ENCODE results near the gene JAM2.
"Not testable (repeated sequence)": the region's sequence is repeated elsewhere in the genome, so short reads cannot be mapped to it uniquely, and the experiment has no call there.

JAM2 gene, protein sequence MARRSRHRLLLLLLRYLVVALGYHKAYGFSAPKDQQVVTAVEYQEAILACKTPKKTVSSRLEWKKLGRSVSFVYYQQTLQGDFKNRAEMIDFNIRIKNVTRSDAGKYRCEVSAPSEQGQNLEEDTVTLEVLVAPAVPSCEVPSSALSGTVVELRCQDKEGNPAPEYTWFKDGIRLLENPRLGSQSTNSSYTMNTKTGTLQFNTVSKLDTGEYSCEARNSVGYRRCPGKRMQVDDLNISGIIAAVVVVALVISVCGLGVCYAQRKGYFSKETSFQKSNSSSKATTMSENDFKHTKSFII

DNA sequence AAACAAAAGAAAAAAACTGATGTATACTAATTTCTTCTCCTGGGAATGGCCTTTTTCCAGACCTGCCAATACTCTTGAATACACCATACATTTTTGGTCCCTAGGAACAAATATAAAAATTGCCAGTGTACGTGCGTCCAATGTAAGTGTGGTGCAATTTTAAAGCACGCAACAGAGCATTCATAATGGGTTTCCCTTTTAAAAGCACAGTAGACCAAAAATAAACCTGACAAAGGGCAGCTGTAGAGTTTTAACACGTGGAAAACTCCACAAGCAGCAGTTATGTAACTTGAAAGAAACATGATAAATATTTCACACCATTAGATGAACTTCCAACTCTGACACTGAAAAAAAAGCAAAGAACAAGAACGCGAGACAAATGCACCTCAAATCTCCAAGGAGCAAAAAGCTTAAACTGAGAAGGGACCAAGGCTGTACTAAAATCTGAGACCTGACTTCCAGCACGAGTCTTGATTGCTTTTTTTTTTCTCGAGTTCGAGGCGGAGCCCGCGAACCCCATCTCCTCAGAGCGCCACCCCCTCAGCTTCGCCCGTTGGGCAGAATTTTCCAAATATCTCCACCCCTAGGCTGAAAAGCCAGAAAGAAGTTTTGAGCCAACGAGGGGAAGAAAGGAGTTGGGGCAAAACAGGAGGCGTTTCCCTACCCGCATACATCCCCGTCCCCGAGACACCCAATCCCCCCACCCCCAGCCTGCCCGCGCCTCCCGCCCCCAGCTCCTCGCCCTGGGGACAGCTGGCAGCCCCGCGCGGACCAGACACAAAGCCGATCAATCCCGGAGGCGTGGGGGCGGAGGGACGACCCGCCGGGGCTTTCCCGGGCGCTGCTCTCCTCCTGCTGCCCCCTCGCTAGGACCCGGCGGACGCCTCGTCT, at the start of gene JAM2:
JAM2 (plus strand) TSS at position 599 of the 891 bp plus-strand sequence. CDS start 564 bp downstream, outside the sequence.
- DNase-seq: peak; percentile 61

DNA sequence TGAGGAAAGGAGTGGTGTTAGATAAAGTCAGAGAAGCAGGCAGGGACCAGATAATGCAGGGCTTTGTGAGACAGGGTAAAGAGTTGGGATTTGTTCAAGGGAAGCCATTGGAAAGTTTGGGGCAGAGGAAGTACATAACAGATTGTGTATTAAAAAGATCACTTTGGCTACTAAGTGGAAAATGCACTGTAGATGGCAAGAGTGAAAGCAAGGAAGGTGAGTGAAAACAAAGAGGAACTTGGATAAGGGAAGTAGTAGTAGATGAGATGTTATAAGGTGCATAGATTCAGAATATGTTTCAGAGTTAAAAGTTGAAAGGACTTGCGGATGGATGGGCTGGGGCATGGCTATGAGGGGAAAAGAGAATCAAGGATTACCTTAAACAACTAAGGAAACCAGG, 49.2 kb upstream of the JAM2 start:
- no peak for DNase-seq

DNA sequence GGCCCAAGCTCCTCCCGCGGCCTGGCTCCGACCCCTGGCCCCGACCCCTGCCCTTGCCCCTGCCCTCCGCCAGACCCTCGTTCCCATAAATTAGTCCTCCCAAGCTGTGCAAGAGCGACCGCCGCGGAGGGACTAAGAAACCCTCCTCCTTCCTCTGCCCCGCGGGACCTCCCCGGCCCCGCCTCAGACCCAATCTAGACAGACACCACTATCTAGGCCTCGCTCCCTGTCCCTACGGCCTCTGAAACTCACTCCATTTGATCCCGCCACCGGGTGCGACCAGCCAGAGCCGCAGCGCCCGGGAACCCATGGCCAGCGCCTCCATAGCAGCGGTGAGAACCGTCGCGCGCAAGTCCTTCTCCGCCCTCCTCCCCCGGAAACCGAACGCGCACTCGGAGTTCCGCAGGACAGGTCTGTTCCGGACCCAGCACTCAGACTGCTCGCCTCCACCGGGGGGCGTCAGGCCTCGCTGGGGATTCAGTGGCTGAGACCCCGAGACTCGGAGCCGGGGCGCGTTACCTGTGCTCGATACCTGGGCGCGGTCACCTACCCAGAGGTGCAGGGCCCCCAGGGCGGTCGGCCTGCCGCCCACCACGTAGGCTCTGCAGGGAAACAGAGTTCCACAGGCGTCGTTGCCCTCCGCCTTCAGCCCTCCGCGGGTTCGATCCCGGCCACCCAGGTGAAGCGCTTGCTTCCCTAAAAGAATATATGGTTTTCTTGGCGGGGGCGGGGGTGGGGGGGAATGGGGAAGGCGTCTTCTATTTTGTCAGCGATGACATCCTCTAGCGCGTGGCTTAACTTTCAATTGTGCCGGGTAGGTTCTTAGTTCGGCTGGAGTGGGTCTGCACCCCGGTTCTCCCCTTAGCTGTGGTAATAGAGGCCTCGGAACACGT, 31.7 kb upstream of the JAM2 start, which contains the start of gene MRPL39:
MRPL39 (minus strand) TSS at position 331 of the 893 bp plus-strand sequence; CDS start at position 325, 6 bp downstream.
- peak; percentile 93 for DNase-seq

DNA sequence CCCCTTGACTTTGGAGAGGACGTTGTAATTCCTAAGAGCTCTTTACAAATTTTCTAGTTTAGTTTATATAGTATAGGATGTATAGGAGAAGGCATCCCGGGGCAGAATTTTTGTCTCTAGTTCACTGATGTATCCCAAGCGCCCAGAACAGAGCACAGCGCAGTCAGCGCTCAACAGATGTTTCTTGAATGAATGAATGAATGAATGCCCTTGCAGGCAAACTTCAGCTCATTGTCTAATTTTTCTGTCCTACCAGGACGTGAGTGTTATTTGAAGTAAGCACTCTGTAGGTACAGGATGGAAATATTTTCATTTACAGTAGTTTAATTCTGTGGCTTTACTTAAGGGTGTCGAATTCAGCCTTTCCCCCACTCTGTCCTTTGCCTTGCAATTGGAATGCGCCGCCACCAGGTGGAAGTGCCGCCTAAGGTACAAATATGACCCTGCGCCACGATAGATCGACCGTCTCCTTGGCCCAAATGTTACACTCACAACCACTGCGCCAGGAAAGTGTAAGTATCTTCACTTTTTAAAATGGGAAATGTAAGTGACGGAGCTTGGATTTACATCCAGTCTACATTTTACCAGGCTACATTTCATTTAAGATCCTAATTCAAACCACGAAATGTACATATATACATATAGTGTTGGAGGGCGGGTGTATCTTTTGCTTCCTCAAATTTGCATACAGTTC, 30.9 kb upstream of the JAM2 start:
- DNase-seq: peak; percentile 83

DNA sequence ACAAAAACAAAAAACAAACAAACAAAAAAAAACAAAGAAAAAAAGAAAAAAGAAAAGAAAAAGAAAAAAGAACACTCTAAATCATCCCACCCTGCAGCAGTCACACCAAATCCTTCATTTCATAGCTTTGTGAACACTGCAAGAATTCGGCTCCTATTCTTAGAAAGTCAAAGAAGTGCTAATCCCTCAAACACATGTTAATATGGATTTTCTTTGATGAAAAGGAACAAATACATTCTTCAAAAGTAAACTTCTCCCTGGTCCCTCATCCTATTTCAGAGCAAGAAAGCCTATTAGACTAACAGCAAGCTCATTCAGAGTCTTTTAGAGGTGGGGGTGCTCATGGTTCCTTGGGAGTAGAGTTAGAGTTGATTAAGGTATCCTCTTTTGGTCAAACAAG, 24.6 kb upstream of the JAM2 start:
- no peak for DNase-seq

DNA sequence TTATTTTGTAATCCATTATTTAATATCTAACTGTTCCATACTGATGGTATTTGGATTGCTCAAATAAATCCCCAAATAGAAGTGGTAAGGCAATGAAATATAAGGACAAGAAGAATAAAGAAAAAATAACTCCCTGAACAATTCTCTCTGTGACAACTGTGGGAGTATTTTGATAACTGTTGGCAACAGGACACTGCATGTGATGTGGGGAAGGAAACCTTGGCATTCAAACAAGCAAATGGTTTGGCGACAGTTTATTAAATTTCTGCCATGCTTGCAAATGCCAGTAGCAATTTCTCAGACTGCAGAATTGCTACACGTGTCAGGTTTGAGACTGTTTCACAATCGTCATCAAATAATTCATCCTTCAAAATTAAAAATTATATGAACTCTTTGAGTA, 23.2 kb upstream of the JAM2 start:
- no peak for DNase-seq

DNA sequence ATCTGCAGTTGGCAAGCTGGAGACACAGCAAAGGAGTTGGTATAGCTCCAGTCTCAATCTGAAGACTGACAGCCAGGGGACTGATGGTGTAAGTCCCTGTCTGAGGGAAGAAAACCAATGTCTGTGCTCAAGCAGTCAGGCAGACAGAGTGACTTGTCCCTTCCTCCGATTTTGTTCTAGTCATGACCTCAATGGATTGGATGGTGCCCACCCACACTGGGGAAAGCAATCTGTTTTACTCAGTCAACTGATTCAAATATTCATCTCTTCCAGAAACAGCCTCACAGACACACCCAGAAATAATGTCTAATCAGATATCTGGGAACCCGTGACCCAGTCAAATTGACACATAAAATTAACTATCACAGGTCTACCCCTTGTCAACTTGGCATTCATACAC, 19.9 kb upstream of the JAM2 start:
- no peak for DNase-seq

DNA sequence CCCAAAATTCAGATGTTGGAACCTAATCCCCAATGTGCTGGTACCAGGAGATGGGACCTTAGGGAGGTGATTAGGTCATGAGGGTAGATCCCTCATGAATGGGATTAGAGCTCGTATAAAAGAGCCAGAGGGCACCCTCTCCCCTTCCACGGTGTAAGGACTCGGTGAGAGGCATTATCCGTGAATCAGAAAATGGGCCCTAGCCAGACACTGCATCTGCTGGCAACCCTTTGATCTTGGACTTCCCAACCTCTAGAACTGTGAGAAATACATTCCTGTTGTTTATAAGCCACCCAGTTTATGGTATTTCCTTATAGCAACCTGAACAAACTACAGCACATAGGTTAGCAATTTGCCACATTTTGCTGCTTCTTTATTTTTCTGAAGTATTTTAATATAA, 14.5 kb upstream of the JAM2 start:
- no peak for DNase-seq

DNA sequence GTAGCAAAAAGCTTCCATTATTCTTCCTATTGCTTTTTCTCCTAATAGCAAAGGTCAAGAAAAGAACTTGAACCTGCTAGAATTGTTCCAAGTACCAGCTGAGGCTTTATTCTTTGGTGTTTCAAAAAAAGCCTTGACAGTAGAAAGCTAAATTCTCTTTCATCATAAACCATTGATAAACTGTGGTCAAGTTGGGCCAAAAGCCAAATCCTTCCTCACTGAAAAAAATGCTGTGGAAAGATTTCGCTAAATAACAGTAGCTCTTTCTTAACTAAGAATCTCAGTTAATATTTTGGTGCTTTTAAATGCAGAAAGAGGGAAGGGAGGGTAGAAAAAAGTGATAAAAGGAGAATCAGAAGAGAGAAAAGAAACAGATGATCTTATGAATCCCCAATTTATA, 14.0 kb upstream of the JAM2 start:
- no peak for DNase-seq

DNA sequence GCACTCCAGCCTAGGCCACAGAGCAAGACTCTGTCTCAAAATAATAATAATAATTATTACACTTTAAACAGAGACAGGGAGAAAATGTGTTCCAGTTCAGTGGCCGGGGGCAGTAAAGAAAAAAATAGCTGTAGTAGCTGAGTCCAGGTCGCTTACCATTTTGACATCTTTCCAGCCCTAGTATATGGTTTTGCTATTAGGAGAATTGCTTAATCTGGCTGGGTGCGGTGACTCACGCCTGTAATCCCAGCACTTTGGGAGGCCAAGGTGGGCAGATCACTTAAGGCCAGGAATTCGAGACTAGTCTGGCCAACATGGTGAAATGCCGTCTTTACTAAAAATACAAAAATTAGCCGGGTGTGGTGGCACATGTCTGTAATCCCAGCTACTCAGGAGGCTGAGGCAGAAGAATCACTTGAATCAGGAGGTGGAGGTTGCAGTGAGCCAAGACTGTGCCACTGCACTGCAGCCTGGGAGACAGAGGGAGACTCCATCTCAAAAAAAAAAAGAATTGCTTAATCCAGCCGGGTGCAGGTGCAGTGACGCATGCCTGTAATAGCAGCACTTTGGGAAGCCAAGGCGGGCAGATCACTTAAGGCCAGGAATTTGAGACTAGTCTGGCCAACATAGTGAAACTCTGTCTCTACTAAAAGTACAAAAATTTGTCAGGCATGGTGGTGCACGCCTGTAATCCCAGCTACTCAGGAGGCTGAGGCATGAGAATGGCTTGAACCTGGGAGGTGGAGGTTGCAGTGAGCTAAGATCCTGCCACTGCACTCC, 13.1 kb upstream of the JAM2 start:
- not testable (repeated sequence) for DNase-seq

DNA sequence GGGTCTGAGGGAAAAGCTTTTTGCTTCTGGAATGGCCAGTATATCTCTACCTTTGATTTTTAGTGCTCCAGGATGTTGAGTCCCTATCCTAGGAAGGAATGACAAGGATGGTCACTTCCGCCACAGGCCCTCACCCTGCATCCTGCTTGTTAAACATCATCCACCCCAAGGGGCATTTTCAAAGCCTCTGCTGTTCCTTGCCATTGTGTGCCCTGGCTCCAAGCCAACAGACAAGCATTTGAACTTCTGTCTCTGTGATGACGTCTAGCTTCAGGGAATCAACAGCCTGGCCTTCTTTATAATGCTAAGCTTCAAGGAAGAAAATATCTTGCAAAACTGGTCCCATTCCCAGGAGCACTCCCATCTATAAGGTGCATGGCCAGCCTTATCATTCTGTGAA, 12.3 kb upstream of the JAM2 start:
- no peak for DNase-seq

DNA sequence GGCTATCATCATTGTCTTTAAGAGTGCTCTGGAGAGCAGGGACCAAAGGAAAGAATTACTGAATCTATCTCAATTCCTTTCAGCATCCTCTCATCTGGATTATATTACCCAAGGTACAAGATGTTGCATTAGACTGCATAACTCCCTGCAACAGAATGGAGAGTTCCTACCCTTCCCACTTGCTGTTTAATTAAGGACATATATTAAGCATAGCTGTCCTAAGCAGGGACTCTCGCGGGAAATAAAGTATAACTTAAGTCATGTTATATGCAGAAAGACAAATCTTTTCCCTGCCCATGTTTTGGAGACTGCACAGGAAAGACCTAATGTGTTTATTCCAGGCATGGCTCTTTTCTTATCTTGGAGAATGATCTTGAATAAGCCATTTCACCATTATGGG, 6.8 kb upstream of the JAM2 start:
- no peak for DNase-seq

DNA sequence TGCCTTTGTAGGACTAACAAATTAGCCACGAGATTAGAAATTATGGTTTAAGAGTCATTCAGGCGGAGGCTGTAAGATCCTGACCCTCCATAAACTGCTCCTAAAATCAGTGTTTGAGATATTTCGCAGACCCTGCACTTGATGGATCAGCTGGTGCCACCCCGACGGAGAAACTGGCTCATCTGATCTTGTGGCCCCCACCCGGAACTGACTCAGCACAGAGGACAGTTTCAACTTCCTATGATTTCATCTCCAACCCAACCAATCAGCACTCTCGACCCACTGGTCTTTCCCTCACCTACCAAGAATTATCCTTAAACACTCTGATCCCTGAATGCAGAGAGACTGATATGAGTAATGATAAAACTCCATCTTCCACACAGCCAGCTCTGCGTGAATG, 3.7 kb upstream of the JAM2 start:
- no peak for DNase-seq

DNA sequence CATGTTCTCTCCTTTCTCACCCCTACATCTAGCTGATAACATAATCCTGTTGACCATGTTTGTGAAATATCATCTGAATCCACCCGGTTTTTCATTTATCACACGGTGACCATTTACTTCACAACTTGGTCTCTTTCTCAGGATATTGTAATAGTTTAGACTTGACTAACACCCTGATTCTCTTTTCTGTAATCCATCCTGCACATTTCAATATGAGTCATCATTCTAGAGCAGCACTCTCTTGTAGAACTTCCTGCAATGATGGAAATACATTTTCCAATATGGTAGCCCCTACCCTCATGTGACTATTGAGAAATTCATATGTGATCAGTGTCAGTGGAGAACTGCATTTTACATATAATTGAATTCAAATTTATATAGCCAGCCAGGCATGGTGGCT, 2.3 kb upstream of the JAM2 start:
- DNase-seq: no peak

DNA sequence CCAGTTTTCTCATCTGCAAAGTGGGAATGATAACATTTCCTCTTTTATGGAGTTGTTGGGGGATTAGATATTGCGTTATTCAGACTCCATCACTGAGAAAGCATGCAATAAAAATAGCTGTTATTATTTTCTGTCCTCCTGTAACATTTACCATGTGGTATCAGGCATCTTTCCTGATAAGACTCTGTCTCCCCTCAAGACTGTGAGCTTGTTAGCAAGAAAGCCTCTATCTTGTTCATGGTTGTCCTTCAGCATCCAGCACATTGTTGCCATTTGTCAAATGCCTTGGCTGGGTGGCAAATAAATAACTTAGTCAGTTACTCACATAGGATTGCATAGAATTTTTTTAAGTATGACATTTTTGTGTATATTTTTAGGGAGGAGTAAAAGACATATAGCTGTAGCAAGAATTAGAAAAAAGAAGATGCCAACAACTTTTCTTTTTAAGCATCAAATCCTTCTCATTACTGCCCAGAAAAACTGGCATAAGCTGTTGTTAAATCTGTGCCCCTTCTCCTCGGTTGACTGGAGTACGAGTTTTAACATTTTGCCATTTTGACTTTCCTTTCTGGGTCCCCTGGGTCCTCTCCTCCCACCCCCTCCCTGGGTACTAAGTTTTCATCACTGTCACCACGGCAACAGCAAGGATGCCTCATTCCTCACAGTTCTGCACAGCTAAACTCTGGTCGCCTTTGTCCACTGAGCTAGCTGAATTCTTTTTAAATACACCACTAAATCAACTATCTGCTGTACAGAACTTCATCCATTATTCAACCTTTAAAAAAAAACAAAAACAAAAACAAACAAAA, 1.0 kb upstream of the JAM2 start:
- no peak for DNase-seq

DNA sequence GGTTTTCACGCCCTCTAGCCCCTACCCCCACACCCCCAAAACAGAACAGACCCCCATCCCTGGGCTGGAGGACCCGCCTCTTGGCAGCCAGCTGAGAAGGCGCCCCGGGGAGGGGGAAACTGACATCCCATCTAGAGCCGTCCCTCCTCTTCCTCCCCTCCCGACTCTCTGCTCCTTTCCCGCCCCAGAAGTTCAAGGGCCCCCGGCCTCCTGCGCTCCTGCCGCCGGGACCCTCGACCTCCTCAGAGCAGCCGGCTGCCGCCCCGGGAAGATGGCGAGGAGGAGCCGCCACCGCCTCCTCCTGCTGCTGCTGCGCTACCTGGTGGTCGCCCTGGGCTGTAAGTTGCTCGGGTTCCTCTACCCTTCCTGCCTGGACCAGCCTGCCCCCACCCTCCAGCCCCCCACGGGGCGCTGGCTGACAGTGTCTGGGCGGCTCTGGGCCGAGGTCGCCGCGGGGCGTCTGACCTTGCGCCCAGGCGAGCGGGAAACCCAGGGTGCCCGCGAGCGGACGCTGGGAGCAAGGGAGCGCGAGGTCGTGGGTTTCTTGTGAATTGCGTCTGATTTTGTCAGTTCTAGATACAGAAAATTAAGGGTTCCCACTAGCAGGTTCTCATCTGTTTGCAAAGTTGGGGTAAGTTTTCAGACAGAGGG, 618 bp downstream of the JAM2 start:
- DNase-seq: peak; percentile 60

DNA sequence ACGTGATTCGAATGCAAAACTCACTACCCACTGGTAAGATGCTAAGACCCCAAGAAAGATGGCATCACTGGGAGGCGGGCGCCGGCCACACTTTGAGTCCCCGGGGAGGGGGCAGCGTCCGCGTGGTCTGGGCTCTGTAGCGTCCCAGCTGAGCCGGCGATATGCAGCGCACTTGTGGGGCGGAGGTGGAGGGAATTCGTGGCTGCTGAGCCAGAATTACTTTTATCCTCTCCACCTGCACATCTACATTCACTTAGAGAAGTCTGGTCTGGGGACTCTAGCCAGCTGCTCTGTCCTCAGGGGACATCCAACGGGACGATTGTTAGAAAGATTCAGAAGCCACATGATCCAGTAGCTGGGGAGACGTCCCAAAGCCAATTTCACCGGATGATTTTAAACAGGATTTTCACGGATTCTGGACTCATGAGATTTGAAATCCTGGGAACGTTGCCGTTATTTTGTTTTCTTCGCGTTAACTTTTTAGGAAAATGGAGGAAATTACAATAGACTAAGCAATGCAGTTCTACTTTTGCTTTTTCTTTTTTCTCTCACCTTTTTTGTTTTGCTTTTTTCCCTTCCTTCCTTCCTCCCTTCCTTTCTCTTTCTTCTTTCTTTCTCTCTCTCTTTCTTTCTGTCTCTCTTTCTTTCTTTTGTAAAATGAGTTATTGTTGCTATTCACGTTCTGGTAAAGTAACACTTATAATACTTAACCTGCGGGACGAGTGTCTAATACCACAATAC, 1.3 kb downstream of the JAM2 start:
- DNase-seq: peak; percentile 37

DNA sequence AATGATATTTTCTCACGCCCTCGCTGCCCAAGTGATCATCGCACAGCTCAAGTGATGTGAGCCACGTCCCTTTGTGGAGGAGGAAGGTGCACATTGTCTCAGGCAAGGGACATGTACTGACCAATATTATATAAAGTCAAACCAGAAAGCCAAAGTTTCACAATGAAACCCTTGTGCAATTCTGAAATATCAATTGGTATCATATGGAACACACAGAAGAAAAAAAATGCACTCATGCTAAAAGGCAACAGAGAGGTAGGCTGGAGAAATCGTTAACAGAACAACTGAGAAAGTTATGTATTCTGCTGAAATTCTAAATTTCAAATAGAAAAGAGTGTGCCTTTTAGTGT, 1.9 kb downstream of the JAM2 start:
- DNase-seq: no peak

DNA sequence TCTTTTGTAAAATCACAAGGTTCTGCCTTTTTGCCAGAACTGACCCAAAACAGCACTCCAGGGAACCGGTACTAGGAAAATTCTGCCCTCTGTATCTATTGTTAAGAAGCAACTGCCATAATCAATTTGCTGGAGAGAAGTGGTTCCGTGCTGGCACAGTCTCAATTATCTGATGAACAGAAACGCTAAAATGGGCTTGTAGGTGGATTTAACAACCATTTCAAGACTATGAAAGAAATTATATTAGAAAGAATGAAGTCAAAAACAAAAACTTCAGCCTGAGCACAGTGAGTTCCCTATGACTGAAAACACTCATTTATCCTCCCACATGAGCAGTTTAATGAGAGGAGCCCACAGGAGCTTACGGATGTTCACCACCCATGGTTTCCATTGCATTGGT, 4.4 kb downstream of the JAM2 start:
- DNase-seq: no peak

DNA sequence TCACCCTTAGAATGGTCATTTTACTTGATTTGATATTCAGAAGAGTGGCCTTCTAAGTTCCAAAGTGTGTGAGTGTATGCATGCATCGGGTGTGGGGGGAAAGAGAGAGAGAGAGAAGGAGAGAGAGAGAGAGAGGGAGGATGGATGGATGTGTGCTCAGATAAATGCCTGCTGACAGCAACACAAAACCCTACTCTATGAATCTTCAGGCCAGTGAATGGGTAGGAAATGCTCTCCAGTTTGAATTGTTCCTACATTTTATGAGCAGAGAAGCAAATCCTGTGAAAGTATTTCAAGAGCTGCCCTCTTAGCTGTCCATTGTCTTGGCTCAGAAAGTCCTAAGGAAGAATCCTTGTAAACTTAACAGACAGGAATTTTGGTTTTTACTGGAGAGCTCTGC, 7.4 kb downstream of the JAM2 start:
- DNase-seq: no peak
